HG02870 (cell line): Measurements from ENCODE around the gene MB.

Experiments used
- ATAC-seq: cut with Tn5 transposase; IDR thresholded peaks from one replicate; pipeline ENCODE4 v1.9.1; 2021; ENCODE audit warnings: mild to moderate bottlenecking, moderate library complexity; ENCODE audit not compliant: unreplicated experiment

The MB gene

DNA sequence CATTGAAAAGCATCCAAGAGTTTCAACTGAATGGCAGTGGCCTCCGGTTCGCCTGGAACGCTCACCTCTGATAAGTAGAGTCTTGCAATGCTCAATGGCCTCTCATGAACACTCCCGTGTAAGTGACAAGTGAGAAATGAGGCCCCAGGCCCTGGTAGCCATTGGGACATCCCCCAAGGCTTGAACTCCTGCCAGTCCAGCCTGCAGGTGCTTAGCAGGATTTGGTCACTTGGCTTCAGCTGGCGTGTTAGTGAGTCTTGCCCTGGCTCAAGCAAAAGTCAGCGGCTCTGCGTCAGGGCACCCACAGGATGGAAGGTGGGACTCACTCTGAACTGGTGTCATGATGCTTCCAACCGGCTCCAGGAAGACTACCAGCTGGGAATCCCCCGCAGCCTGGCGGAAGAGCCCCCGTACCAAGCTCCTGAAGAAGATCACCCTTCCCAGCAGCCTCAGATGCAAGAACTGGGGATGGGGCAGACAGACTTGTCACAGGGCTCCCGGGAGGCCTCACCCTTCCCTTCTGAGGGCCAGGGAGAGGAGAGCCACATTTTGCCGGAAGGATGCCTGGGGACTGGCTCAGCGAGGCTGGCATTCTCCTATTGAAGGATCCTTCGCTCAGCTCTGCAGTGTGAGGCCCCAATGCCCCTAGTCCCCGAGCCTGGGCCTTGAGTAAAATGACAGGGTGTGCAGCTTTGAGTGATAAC is 19.3 kb downstream of the MB start:
- ATAC-seq = no peak

DNA sequence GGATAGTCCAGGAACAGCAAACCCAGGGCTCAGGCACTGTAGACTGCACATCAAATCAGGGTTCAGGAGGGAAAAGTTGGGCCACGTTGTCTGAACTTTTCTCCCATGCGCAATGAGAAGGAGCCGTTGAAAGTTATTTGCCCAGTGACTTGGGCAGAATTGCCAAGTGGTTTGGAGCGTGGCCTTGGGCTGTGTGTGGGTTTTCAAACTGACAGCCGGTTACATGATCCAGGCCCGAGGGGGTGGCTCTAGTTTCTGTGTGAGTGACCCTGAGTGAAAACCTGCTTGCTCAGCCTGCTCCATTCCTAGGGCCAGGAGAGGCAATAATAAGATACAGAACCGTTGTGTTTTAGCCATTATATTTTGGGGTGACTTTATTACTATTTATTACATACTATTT is 20.3 kb downstream of the MB start:
- ATAC-seq = no peak

DNA sequence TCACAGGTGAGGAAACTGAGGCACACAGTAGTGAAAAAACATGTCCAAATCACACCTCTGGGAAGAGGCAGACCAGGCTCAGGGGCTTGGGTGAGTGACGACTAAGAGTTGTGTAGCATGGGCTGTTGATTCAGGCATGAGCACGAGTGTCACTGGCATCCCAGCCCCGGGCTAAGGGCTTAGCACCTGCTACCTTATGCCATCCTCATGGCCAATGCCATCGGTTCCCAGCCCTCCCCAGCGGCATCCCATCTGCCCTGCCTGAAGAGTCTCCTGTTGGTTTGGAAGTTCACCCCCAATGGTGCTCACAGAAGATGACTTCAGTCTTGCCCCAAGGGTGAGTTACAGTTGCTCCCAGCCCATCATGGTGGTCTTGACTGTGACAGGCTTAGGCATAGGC is 22.4 kb downstream of the MB start:
- no peak for ATAC-seq

DNA sequence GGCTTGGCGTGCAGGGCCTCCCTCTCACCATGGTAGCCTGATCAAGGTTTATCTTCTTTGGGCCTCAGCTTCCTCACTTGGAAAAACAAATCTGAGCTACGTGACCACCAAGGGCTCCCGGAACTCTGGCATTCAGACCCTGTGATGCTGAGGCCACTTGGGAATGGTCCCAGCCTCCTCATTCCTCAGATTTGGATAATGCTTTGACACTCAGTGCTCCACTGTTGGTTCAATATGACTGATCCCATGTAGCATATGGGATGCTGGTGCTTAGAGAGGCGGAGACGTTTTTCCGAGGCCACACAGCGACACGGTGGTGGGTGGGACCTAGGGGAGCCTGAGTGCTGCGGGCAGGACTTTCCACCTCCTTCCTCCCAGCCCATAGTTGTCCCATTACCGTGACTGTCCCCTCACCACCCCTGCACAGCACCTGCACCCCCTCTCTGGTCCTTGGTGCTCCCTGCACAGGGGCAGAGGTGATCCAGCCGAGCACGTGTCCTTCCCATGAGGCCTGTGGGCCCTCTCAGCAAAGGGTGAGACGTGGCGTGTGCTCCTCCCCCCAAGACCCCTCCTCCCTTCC is 23.1 kb downstream of the MB start:
- no peak for ATAC-seq

DNA sequence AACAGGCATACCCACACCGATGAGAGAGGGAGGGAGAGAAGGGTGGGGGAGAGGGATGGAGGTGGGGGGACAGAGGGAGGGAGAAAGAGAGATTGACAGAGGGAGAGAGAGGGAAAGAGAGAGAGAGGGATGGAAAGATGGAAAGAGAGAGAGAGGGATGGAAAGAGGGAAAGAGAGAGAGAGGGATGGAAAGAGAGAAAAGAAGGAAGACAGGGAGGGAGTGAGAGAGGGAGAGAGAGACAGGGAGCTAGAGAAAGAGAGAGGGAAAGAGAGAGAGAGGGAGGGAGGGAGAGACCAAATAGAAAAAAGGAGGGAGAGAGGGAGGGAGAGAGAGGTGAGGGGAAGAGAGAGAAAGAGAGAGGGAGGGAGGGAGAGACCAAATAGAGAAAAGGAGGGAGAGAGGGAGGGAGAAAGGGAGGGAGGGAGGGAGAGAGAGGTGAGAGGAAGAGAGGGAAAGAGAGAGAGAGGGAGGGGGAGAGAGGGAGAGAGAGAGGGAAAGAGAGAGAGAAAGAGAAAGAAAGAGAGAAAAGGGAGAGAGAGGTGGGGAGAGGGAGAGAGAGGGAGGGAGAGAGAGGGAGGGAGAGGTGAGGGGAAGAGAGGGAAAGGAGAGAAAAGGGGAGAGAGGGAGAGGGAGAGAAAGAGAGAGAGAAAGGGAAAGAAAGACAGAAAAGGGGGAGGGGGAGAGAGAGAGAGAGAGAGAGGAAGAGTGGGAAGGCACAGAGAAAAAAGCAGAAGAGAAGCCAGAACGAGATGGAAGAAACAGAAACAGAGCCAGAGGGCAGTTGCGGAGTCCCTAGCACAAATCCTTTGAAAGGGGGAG is 23.8 kb downstream of the MB start:
- ATAC-seq = no peak

DNA sequence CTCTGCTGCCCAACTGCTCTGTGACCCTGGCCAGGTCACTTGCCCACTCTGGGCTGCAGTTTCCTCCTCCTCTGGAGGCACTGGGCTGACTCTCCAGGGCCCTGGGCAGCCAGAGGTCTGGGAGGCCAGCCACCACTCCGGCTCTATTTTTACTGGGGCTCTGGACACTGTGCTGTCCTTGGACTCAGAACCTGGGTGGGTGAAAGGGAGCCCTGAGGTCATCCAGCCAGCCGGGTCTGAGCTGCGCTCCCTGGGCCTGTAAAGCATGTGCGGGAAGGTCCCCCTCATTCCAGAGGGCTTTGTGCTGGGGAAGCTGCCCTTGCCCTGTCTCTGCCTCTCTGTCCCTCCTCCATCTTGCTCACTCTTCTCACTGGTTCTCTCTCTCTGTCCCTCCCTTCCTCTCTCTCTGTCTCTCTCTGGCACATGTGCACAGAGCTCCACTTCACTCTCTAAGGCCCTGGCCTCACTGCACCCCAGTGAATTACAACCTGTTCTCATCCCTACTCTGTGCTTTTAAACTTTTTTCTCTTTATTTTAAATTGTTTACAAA is 24.6 kb downstream of the MB start:
- ATAC-seq = no peak

DNA sequence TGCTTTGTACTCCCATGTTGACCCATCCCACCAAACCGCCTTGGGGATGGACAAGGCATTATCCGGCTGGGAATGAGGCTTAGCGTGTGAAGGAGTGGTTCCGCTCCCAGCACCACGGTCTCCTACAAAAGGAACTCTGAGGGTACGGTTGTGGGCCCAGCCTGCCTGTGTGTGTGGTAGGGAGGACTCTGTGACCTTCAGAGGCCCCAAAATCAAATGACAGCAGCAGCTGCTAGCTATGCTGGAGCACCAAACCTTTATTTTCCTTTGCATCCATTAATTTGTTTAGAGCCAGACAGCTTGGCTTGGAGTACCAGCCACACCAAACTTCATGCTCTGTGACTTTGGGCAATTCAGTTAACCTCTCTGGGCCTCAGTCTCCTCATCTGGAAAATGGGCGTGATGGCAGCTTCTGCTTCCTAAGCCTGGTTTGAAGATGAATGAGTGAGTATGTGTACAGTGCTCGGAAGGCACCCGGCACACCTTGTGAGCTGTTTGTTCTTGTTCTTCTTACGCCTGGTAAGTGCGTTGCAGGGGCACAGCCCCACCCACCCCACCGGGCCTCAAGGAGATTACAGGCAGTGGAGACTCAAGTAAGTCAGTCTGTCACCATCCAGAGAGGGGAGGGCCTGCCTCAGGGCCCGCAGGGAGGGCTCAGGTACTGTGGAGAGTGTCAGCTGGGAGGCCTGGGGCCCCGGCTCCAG is 25.3 kb downstream of the MB start:
- no peak for ATAC-seq

DNA sequence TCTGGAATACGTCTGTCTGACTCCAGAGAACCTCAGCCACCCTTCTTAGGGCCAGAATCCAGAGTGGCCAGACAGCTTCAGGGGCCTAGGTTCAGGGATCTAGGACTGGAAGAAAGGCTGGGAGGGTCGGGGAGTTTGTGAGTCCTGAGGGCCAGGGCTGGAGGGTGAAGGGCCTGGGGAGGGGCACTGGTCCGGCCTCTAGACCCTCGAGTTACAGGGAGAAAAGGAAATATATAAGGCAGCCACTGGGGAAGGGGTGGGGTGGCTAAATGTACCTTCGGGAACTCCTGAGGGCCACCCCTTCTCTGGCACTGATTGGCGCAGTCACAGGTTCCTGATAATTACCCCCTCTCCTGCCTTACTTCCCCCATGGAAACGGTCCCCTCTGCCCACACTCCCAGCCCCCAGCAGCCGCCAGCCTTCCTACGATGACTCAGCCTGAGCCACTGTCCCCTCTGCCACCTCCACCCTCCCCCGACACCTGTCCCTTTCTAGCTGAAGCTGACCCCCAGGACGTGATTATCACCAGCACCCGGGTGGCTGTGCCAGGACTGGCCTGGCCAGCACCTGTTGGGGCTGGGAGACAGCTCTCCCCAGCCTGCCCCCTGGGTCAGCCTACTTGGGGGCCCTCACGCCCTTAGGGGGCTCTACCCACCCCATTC is 26.4 kb downstream of the MB start:
- ATAC-seq = no peak

DNA sequence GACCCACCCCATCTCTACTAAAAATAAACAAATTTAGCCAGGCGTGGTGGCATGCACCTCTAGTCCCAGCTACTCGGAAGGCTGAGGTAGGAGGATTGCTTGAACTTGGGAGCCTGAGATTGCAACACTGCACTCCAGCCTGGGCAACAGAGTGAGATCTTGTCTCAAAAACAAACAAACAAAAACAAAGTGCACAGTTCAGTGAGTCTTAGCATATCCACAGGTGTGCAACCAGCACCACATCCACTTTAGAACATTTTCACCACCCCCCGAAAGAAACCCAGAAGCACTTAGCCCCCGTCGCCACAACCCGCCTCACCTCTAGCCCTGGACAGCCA is 27.4 kb downstream of the MB start:
- no peak for ATAC-seq

DNA sequence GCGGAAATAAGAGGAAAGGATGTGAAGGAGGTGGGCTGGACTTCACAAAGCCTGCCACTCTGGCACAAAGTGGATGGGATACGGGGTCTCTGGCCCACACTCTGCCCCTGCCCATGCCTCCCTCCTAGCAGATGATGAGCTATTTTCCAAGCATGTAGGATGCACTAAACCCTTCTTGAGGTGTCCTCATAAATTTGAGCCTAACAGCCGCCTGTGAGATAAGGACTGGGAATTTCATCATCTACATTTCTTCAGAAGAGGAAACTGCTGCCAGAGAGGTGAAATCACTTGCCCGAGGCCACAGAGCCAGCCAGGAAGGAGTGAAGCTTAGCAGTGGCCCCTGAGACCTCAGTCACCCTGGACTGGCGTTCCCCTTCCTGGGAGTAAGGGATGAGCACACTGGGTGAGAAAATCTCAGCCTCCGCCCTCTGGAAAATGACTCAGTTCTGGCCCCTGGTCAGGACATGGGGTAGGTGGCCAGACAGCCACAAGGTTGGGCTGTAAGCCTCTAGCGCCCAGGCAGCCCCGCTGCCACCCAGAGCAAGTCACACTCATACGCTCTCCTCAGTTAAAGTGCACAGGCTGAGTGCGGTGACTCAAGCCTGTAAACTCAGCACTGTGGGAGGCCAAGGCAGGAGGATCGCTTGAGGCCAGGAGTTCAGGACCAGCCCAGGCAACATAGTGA is 27.9 kb downstream of the MB start:
- no peak for ATAC-seq

DNA sequence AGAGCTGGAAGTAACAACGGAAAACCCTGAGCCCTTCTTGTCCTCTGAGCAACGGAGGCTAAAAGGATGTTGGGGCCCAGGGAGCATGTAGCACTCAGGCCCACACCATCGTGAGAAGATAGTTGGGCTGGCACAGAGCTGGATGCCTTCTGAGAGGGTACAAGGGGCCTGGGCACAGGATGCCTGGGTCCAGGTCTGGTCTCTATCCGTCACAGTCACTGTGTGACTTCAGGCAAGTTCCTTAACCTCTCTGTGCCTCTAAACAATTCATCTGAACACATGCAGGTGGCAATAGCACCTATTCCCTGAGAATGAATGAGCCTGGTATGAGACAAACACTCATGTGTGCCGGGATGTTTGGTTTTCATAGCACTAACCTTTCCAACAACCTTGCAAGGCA is 29.2 kb downstream of the MB start:
- ATAC-seq = no peak

DNA sequence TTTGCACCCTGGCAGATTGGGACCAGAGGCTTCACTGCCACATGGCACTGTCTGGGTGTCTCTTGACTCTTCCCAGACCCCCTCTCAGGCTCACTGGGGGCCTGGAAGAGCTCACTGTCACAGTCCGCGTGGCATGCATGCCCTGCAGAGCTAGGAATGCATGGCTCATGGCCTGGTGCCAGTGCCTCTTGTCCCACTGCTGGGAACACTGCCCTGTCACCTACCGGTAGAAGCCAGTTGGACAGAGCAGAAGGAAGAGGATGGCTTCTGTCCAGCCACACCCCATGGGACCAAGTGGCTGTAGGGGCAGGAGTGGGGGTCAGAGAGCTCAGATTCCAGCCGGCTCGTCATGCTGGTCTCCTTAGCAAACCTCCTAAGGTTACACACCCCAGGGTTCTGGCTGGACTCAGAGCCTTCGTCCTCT is 29.7 kb downstream of the MB start:
- ATAC-seq = no peak

DNA sequence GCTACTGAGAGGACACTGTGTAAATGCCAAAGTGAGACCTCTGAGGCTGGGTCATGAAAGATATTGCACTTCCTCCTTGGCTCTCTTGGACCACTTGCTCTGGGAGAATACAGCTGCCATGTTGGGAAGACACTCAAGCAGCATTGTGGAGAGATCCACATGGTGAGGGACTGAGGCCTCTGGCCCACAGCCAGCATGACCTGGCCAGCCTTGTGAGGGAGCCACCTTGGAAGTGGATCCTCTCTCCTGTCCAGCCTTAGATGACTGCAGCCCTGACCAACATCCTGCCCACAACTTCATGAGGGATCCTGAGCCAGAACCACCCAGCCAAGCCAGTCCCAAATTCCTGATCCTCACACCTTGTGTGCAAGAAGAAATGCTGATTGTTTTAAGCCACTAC is 30.4 kb downstream of the MB start:
- no peak for ATAC-seq

DNA sequence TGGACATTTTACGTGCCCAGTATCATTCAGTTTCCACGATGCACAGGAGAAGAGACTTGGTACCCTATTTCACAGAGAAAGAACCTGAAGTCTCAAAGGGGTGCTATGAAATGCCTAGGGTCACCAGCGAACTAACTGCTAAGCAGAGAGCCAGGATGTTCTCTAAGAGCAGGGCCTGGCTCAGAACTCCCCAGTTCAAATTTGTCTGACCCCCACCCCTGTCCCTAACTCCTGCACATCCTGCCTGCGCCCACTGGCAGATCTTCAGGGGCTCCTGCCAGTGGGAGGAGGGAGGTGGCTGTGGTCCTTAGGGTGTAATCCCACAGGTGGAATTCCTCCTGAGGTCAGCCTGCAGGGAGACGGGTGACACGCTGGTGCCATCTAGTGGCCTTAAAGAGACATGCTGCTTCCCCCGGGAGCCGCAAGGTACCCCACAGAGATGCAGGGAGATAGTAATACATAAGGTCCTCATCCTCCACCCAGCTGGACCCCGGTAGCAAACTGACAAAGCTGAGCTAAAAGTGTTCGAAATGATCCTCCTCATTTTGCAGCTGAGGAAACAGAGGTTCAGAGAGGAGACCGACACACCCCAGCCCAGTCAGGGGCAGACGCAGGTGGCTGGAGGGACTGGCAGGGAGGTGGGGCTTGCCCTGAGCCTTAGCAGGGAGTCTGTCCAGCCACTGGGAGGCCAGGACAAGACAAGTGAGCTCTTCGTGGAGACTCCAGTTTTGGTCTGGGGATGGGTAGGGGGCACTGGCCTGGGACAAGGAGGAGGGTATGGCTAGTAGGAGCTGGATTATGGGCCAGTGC is 34.1 kb downstream of the MB start:
- ATAC-seq = no peak

DNA sequence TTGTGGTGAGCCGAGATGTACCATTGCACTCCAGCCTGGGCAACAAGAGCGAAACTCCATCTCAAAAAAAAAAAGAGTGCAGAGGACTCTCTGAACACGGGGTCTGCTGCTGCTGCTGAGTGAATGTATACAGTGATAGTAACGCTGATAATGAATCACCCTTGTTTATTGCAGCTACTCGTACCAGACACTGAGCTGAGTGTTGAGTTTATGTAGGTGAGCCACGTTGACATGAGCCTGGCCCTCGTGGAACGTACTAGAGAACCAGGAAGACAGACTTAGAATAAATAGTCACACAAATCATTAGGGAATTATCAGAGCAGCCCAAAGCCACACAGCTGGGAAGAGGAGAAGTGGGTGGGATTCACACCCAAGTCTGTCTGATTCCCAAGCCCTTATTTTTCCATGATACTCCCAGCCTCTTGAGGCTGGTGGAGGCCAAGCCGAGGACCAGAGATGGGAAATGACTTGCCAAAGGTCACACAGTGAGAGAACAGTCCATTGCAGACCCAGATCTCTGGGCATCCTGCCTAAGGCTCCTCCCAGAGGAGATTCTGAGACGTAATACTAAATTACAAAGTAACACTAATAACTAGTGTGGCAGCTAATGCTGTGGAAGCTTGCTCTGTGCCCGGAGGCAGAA is 34.8 kb downstream of the MB start:
- ATAC-seq = no peak

DNA sequence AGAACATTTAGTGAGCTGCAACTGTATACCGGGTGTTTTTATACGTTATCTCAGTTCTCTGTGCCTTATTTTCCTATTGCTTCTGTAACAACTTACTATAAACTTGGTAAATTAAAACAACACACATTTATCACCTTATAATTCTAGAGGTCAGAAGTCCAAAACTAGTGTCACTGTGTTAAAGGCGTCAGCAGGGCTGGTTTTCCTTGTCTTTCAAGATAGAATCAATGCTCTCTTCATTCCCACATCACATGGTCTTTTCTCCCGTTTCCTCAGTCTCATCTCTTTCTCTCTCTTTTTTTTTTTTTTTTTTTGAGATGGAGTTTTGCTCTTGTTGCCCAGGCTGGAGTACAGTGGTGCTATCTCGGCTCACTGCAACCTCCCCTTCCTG is 36.1 kb downstream of the MB start:
- ATAC-seq = no peak

DNA sequence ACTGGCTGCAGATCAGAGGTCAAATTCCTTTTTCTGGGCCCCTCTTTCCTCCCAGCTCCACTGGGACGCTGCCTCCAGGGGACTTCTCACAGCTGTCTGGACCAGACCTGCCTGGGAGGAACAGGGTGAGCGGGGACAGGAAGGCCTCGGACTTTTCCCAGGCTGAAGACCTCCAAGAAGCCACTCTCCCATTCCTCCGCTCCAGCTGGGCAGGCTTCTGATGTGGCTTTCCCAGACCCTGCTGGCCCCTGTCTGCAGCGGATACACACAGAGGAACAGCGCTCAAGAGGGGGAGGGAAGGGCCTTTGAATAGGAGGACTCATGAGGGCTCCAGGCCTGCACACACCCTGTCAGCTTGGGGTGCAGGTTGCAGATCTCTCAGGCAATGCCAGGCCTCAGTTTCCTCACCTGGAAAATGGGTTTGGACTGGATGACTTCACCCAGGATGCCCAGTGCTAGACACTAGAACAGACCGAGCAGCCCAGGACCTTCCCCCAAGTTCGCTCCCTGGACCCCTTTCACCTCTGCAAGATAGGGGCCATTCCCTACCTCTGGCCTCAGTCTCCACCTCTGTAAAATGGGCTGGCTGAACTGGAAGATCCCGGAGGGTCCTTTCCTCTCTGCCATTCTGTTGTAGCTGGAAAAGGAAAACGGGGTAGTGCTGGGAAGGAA is 36.6 kb downstream of the MB start:
- ATAC-seq = no peak

DNA sequence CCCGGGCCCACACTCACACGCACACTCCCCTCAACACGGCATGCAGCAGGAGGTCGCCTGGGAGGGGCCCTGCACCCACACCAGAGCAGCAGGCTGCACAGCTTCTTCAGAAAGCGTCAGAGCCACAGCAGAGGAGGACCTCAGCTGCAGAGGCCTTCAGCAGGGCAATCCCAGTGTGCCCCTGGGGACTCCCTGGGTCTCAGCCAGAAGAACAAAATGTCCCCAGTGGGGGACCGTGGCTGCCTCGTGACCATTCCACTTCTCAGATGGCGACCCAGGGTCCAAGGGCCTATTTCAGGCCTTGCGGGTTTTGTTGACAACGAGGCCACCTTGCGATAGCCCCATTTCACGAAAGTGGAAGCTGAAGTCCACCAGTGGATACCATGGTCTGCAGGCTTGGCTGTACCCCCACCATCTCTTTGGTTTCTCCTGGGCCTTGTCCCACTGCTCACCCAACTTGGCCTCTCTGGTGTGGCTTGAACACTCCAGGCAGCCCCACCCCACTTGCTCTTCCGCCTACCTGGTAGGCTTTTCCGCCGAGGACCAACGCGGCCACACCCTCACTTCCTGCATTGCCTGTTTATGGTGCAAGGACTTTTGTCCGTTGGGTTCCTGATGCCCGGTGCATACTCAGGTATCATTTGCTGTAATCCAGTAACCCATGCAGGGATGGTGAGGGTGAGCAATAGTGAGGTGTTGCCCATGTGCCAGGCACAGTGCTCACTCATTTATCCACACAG is 38.1 kb downstream of the MB start:
- no peak for ATAC-seq
